Gastrocnemius medialis (tissue), 4 donors: Measurements from ENCODE around the gene TMEM235.

ENCODE experiments used
- POLR2A ChIP-seq, 2 donors: fragments of 450-650 bp; IDR thresholded peaks; one replicate each; pipeline ENCODE4 v1.6.1; 2017; ENCODE audit warnings: antibody characterized with exemption in 2 of 2, mild to moderate bottlenecking in 2 of 2, moderate library complexity in 2 of 2
- TF ChIP-seq, protein P1 (sequence below), 5 experiments: fragments of 450-650 bp in 3 of 5; fragments of 200-600 bp in 2 of 5; sonication (generic) in 2 of 5; IDR thresholded peaks in 4 of 5; conservative IDR thresholded peaks in 1 of 5; 1 replicate in 4 of 5; 2 replicates in 1 of 5; pipeline ENCODE4 v1.5.1; 2016 to 2019; ENCODE audit warnings: antibody characterized with exemption in 5 of 5, mild to moderate bottlenecking in 3 of 5, moderate library complexity in 3 of 5

GRCh38 chr17:78208486-78208885 lies 22.9 kb upstream of the TMEM235 start:
- TF ChIP-seq, protein P1, sequence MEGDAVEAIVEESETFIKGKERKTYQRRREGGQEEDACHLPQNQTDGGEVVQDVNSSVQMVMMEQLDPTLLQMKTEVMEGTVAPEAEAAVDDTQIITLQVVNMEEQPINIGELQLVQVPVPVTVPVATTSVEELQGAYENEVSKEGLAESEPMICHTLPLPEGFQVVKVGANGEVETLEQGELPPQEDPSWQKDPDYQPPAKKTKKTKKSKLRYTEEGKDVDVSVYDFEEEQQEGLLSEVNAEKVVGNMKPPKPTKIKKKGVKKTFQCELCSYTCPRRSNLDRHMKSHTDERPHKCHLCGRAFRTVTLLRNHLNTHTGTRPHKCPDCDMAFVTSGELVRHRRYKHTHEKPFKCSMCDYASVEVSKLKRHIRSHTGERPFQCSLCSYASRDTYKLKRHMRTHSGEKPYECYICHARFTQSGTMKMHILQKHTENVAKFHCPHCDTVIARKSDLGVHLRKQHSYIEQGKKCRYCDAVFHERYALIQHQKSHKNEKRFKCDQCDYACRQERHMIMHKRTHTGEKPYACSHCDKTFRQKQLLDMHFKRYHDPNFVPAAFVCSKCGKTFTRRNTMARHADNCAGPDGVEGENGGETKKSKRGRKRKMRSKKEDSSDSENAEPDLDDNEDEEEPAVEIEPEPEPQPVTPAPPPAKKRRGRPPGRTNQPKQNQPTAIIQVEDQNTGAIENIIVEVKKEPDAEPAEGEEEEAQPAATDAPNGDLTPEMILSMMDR (IDR thresholded peaks at IDR 0.05 in 4 of 5, conservative IDR thresholded peaks at IDR 0.05 in 1 of 5), result no peak
- no peak for TF ChIP-seq POLR2A (IDR thresholded peaks at IDR 0.05)
